Measurements from ENCODE around the gene TSPAN8.

TSPAN8 gene

GRCh38 chr12:71138011-71138410 lies 19.8 kb downstream of the TSPAN8 start:
- CTCF ChIA-PET = no interaction called here
- Histone ChIP-seq H3K4me3 (ENCODE audit: low read depth, low read length) (no peak overlapping the region), H3K4me1 (ENCODE audit: control insufficient read depth, insufficient read depth, low read length) (peaks cover 11% of the 10 kb centered on the region), H3K9me3 (ENCODE audit: control insufficient read depth, insufficient read depth, low read depth, low read length) (no peaks in the 10 kb centered on the region), H3K27ac (ENCODE audit: extremely low read depth, low read depth, low read length) (no peak overlapping the region), H3K36me3 (ENCODE audit: control insufficient read depth in 2 of 2, insufficient read depth in 1 of 2, low read length in 2 of 2) (no peaks in the 10 kb centered on the region)
- POLR2A ChIA-PET = no interaction called here
- no peak for TF ChIP-seq ZNF324 (tag by site-specific recombination; IDR thresholded peaks at IDR 0.05)
- no peak for TF ChIP-seq ZNF658 (tag by site-specific recombination; IDR thresholded peaks at IDR 0.05)
- TF ChIP-seq ZBTB10 (tag by site-specific recombination; IDR thresholded peaks at IDR 0.05) = no peak
- TF ChIP-seq ZNF423 (tag by site-specific recombination; IDR thresholded peaks at IDR 0.05) = no peak
- no peak for TF ChIP-seq ZNF26 (tag by site-specific recombination; IDR thresholded peaks at IDR 0.05)
- no peak for TF ChIP-seq ZNF529 (tag by site-specific recombination; IDR thresholded peaks at IDR 0.05; ENCODE audit: insufficient replicate concordance)
- TF ChIP-seq SP3 (tag by site-specific recombination; IDR thresholded peaks at IDR 0.05) = no peak
- TF ChIP-seq PATZ1 (tag by site-specific recombination; IDR thresholded peaks at IDR 0.05) = no peak
- TF ChIP-seq ZNF155 (tag by site-specific recombination; IDR thresholded peaks at IDR 0.05) = no peak
- TF ChIP-seq ZNF560 (tag by site-specific recombination; IDR thresholded peaks at IDR 0.05; ENCODE audit: borderline replicate concordance) = no peak
- TF ChIP-seq MZF1 (tag by site-specific recombination; IDR thresholded peaks at IDR 0.05; ENCODE audit: borderline replicate concordance) = no peak
- TF ChIP-seq ZNF133 (tag by site-specific recombination; IDR thresholded peaks at IDR 0.05) = no peak
- no peak for TF ChIP-seq ZNF114 (tag by site-specific recombination; IDR thresholded peaks at IDR 0.05)

GRCh38 chr12:71135812-71136176 lies 22.0 kb downstream of the TSPAN8 start:
- H3K9me3 ChIP-seq (ENCODE audit: control insufficient read depth, insufficient read depth, low read depth, low read length) = no peaks in the 10 kb centered on the region
- no peak overlapping the region for H3K4me3 ChIP-seq (ENCODE audit: low read depth, low read length)
- peak; percentile 42; the same call in 1 of the 2 replicates for TF ChIP-seq MZF1 (tag by site-specific recombination; IDR thresholded peaks at IDR 0.05; ENCODE audit: borderline replicate concordance)
- TF ChIP-seq FEZF1 (tag by site-specific recombination; IDR thresholded peaks at IDR 0.05) = peak; percentile 74
- TF ChIP-seq AEBP2 (tag by site-specific recombination; IDR thresholded peaks at IDR 0.05; ENCODE audit: borderline replicate concordance) = no peak
- H3K36me3 ChIP-seq (ENCODE audit: control insufficient read depth in 2 of 2, insufficient read depth in 1 of 2, low read length in 2 of 2) = no peaks in the 10 kb centered on the region
- ChIA-PET CTCF (interaction anchor here (0.7 kb wide), 1 partner anchor 408 kb away, joined by 4 read pairs; no protein-coding TSS in a partner anchor), POLR2A (interaction anchor here (0.6 kb wide), 1 partner anchor 556 kb away, joined by 6 read pairs; no protein-coding TSS in a partner anchor)
- peaks cover 11% of the 10 kb centered on the region for H3K4me1 ChIP-seq (ENCODE audit: control insufficient read depth, insufficient read depth, low read length)
- H3K27ac ChIP-seq (ENCODE audit: extremely low read depth, low read depth, low read length) = no peak overlapping the region

Data from HEK293 (cell line).